H9 (cell line): ENCODE measurements around the gene IREB2. TPM values are rescaled to one million over a fixed set of nuclear protein-coding genes. Genes with fewer than 3 reads are reported as not detected.

ENCODE experiments used
- DNase-seq: peaks from one replicate; pipeline ENCODE4 v3.0.0-alpha.2; 2017
- H2AFZ ChIP-seq: one replicate; pipeline ENCODE4 v1.6.1; 2013; ENCODE audit warnings: mild to moderate bottlenecking, low read length, control low read depth, moderate library complexity
- H2AK5ac ChIP-seq: 2 replicates; pipeline ENCODE4 v1.6.1; 2013; ENCODE audit warnings: low read length, control low read depth, mixed read lengths; ENCODE audit not compliant: insufficient read length
- H2BK120ac ChIP-seq: one replicate; pipeline ENCODE4 v1.6.1; 2013; ENCODE audit warnings: low read depth, mild to moderate bottlenecking, low read length, control low read depth, inconsistent platforms; ENCODE audit not compliant: poor library complexity, severe bottlenecking
- H2BK12ac ChIP-seq: 2 replicates; pipeline ENCODE4 v1.6.1; 2013; ENCODE audit warnings: low read length, control low read depth, mixed read lengths, low read depth; ENCODE audit not compliant: insufficient read length
- H2BK15ac ChIP-seq: 2 replicates; pipeline ENCODE4 v1.6.1; 2013; ENCODE audit warnings: low read depth, low read length, control low read depth
- H2BK20ac ChIP-seq: one replicate; pipeline ENCODE4 v1.6.1; 2013; ENCODE audit warnings: low read depth, mild to moderate bottlenecking, low read length, control low read depth, inconsistent platforms; ENCODE audit not compliant: poor library complexity, severe bottlenecking
- H2BK5ac ChIP-seq: 2 replicates; pipeline ENCODE4 v1.6.1; 2013; ENCODE audit warnings: low read length, control low read depth, mixed read lengths; ENCODE audit not compliant: insufficient read length
- H3K14ac ChIP-seq: 2 replicates; pipeline ENCODE4 v1.6.1; 2013; ENCODE audit warnings: low read length, control low read depth; ENCODE audit not compliant: insufficient read depth
- H3K18ac ChIP-seq: 2 replicates; pipeline ENCODE4 v1.6.1; 2013; ENCODE audit warnings: low read depth, mild to moderate bottlenecking, mixed read lengths, low read length, control low read depth; ENCODE audit not compliant: insufficient read length
- H3K23ac ChIP-seq: 2 replicates; pipeline ENCODE4 v1.6.1; 2013; ENCODE audit warnings: low read length, control low read depth, mixed read lengths, low read depth; ENCODE audit not compliant: insufficient read length
- H3K23me2 ChIP-seq: 2 replicates; pipeline ENCODE4 v1.6.1; 2013; ENCODE audit warnings: low read depth, mild to moderate bottlenecking, mixed read lengths, low read length, control low read depth; ENCODE audit not compliant: insufficient read length, poor library complexity, severe bottlenecking
- H3K27ac ChIP-seq: 2 replicates; pipeline ENCODE4 v1.5.1; 2013; ENCODE audit warnings: low read length, control low read depth, mixed read lengths, low read depth; ENCODE audit not compliant: insufficient read length
- H3K27me3 ChIP-seq: 2 replicates; pipeline ENCODE4 v1.6.1; 2013; ENCODE audit warnings: low read length, control low read depth, inconsistent platforms; ENCODE audit not compliant: insufficient read depth
- H3K4ac ChIP-seq: 2 replicates; pipeline ENCODE4 v1.6.1; 2013; ENCODE audit warnings: low read depth, mild to moderate bottlenecking, control low read depth, inconsistent platforms, low read length, moderate library complexity
- H3K4me1 ChIP-seq: 2 replicates; pipeline ENCODE4 v1.6.1; 2013; ENCODE audit warnings: low read length, control low read depth, inconsistent platforms; ENCODE audit not compliant: insufficient read depth
- H3K4me2 ChIP-seq: 2 replicates; pipeline ENCODE4 v1.6.1; 2013; ENCODE audit warnings: low read length, control low read depth, mixed read lengths; ENCODE audit not compliant: insufficient read length, insufficient read depth
- H3K56ac ChIP-seq: 2 replicates; pipeline ENCODE4 v1.6.1; 2013; ENCODE audit warnings: low read depth, mild to moderate bottlenecking, mixed read lengths, low read length, control low read depth; ENCODE audit not compliant: insufficient read length
- H3K79me1 ChIP-seq: 2 replicates; pipeline ENCODE4 v1.6.1; 2013; ENCODE audit warnings: low read depth, mild to moderate bottlenecking, moderate library complexity, low read length, control low read depth, inconsistent platforms; ENCODE audit not compliant: insufficient read depth, poor library complexity, severe bottlenecking
- H3K79me2 ChIP-seq: 2 replicates; pipeline ENCODE4 v1.6.1; 2013; ENCODE audit warnings: low read length, control low read depth, inconsistent platforms; ENCODE audit not compliant: insufficient read depth
- H3K9ac ChIP-seq: 2 replicates; pipeline ENCODE4 v1.6.1; 2013; ENCODE audit warnings: low read length, control low read depth, mixed read lengths; ENCODE audit not compliant: insufficient read length; ENCODE audit errors: extremely low read depth
- H3K9me3 ChIP-seq: one replicate; pipeline ENCODE4 v1.6.1; 2013; ENCODE audit warnings: low read depth, low read length, inconsistent platforms; ENCODE audit not compliant: control insufficient read depth
- H3T11ph ChIP-seq: one replicate; pipeline ENCODE4 v1.6.1; 2013; ENCODE audit warnings: mild to moderate bottlenecking, low read length, control low read depth, inconsistent platforms
- H4K20me1 ChIP-seq: one replicate; pipeline ENCODE4 v1.6.1; 2013; ENCODE audit not compliant: control insufficient read depth, insufficient read length, insufficient read depth
- H4K5ac ChIP-seq: 2 replicates; pipeline ENCODE4 v1.6.1; 2013; ENCODE audit warnings: low read depth, mild to moderate bottlenecking, mixed read lengths, low read length, control low read depth; ENCODE audit not compliant: insufficient read length
- H4K8ac ChIP-seq: replicated peaks from 2 replicates; pipeline ENCODE4 v1.6.1; 2013; ENCODE audit warnings: low read length, control low read depth, mixed read lengths, low read depth; ENCODE audit not compliant: insufficient read length
- H4K91ac ChIP-seq: 2 replicates; pipeline ENCODE4 v1.6.1; 2013; ENCODE audit warnings: low read depth, mild to moderate bottlenecking, moderate library complexity, mixed read lengths, low read length, control low read depth; ENCODE audit not compliant: insufficient read length
- H3K27ac Mint-ChIP-seq, 3 experiments: 2 replicates in 2 of 3; 3 replicates in 1 of 3; pipeline ENCODE4 v1.8.0; 2020 to 2021; ENCODE audit warnings: mixed read lengths in 3 of 3, mild to moderate bottlenecking in 1 of 3, moderate library complexity in 1 of 3
- H3K27me3 Mint-ChIP-seq: 2 replicates; pipeline ENCODE4 v1.8.0; 2021; ENCODE audit warnings: low read depth, mild to moderate bottlenecking, moderate library complexity, mixed read lengths
- H3K36me3 Mint-ChIP-seq, 3 experiments: 2 replicates in 2 of 3; 3 replicates in 1 of 3; pipeline ENCODE4 v1.8.0; 2020 to 2021; ENCODE audit warnings: low read depth in 3 of 3, mixed read lengths in 3 of 3; ENCODE audit not compliant: insufficient read depth in 1 of 3
- H3K4me1 Mint-ChIP-seq, 2 experiments: 2 replicates each; pipeline ENCODE4 v1.8.0; 2020; ENCODE audit warnings: mixed read lengths in 2 of 2
- H3K4me3 Mint-ChIP-seq, 2 experiments: 2 replicates in 1 of 2; 3 replicates in 1 of 2; pipeline ENCODE4 v1.8.0; 2020 to 2021; ENCODE audit warnings: mild to moderate bottlenecking in 2 of 2, mixed read lengths in 2 of 2, moderate library complexity in 1 of 2
- H3K9me3 Mint-ChIP-seq, 2 experiments: 2 replicates in 1 of 2; 3 replicates in 1 of 2; pipeline ENCODE4 v1.8.0; 2020; ENCODE audit warnings: mild to moderate bottlenecking in 2 of 2, mixed read lengths in 2 of 2, moderate library complexity in 1 of 2
- CTCF ChIP-seq: fragments of 200-600 bp; sonication (generic); conservative IDR thresholded peaks from 3 replicates; pipeline ENCODE4 v1.8.0; 2021; ENCODE audit warnings: antibody characterized with exemption, mild to moderate bottlenecking
- WGBS: extraction: QIAGEN DNeasy Blood & Tissue Kit; methylation state at CpG from one replicate; pipeline ENCODE4 v1.1.7; 2013; ENCODE audit warnings: missing lambda C conversion rate, low lambda C conversion rate, mixed read lengths; ENCODE audit not compliant: insufficient read length; ENCODE audit errors: extremely low coverage; 5-methylcytosine and 5-hydroxymethylcytosine counted together
- total RNA-seq: library from RNA; stranded (reverse); gene quantifications from 2 replicates; pipeline ENCODE4 v1.2.1, GENCODE V29; 2021

IREB2 gene
- total RNA-seq, 1 experiment from 2014 or later: 87.6 TPM

GRCh38 chr15:78444255-78444654, 6.2 kb downstream of the IREB2 start:
- Histone ChIP-seq H2BK15ac (no peak overlapping the region), H3K23me2 (no peaks in the 10 kb centered on the region), H3K9ac (no peak overlapping the region), H3K79me1 (peaks cover 23% of the 10 kb centered on the region), H4K8ac (no peak overlapping the region), H3K79me2 (peaks cover 33% of the 10 kb centered on the region), H3K56ac (no peak overlapping the region), H4K5ac (no peak overlapping the region), H3K4ac (no peak overlapping the region), H2BK20ac (no peak overlapping the region), H3K4me1 (no peaks in the 10 kb centered on the region; the same call in 1 of the 2 replicates), H2AK5ac (no peak overlapping the region), H3T11ph (no peak overlapping the region), H3K4me2 (no peak overlapping the region), H3K27ac (no peak overlapping the region), H2BK5ac (no peak overlapping the region), H3K14ac (no peak overlapping the region), H2AFZ (no peak overlapping the region), H4K91ac (no peak overlapping the region), H2BK120ac (no peak overlapping the region), H3K18ac (no peak overlapping the region), H3K27me3 (no peaks in the 10 kb centered on the region), H2BK12ac (no peak overlapping the region), H3K9me3 (no peaks in the 10 kb centered on the region), H3K23ac (no peak overlapping the region), H4K20me1 (no peaks in the 10 kb centered on the region)
- no peak for DNase-seq
- Mint-ChIP-seq H3K9me3 (no peaks in the 10 kb centered on the region), H3K27me3 (no peaks in the 10 kb centered on the region), H3K4me1 (peaks cover 4 to 8% of the 10 kb centered on the region in 2 experiments), H3K27ac (no peak overlapping the region), H3K36me3 (peaks cover 30 to 69% (median 67%) of the 10 kb centered on the region in 3 experiments; a peak in 6 of 7 replicates), H3K4me3 (no peak overlapping the region)
- no CpG with 5 or more reads among the region's 1 CpG for WGBS
- TF ChIP-seq CTCF: no peak
